DND-41 (cell line): ENCODE data around the gene HUS1B.

ENCODE experiments used
- CTCF ChIP-seq: IDR thresholded peaks from 2 replicates; pipeline ENCODE4 v1.5.1; 2012; ENCODE audit warnings: borderline replicate concordance, low read length, moderate library complexity, mild to moderate bottlenecking; ENCODE audit not compliant: poor library complexity, severe bottlenecking; ENCODE audit errors: extremely low read depth
- EZH2 ChIP-seq: IDR thresholded peaks from 3 replicates; pipeline ENCODE4 v1.6.1; 2012; ENCODE audit warnings: borderline replicate concordance, low read depth, mild to moderate bottlenecking, moderate library complexity, low read length, inconsistent platforms; ENCODE audit not compliant: severe bottlenecking

GRCh38 chr6:665403-666267, 8.7 kb upstream of the HUS1B start:
- TF ChIP-seq CTCF: no peak
- no peak for TF ChIP-seq EZH2
